Mesodermal cell (in vitro differentiated cells): ENCODE results near the gene TMPRSS9.
"Not testable (repeated sequence)": the region's sequence is repeated elsewhere in the genome, so short reads cannot be mapped to it uniquely, and the experiment has no call there.

Experiments
- H3K27ac ChIP-seq: 2 replicates; pipeline ENCODE4 v1.7.0; 2013; ENCODE audit warnings: mild to moderate bottlenecking, low read depth, low read length, moderate library complexity; ENCODE audit not compliant: severe bottlenecking
- H3K36me3 ChIP-seq: 2 replicates; pipeline ENCODE4 v1.7.1; 2013; ENCODE audit warnings: mild to moderate bottlenecking, low read length, moderate library complexity; ENCODE audit not compliant: control insufficient read depth, insufficient read depth
- H3K4me1 ChIP-seq: one replicate; pipeline ENCODE4 v1.7.1; 2013; ENCODE audit warnings: mild to moderate bottlenecking, low read length; ENCODE audit not compliant: insufficient read depth, control insufficient read depth, poor library complexity, severe bottlenecking
- H3K4me3 ChIP-seq: 2 replicates; pipeline ENCODE4 v1.7.0; 2013; ENCODE audit warnings: low read length, control low read depth, mild to moderate bottlenecking; ENCODE audit not compliant: insufficient read depth, poor library complexity, severe bottlenecking; ENCODE audit errors: extremely low read depth
- H3K9me3 ChIP-seq: 2 replicates; pipeline ENCODE4 v1.7.1; 2013; ENCODE audit warnings: mild to moderate bottlenecking, low read length, moderate library complexity; ENCODE audit not compliant: control insufficient read depth
- WGBS, 2 experiments: methylation state at CpG; one replicate each; pipeline ENCODE4 v1.1.5; 2013; ENCODE audit warnings: missing lambda C conversion rate in 2 of 2; ENCODE audit not compliant: insufficient coverage in 2 of 2; 5-methylcytosine and 5-hydroxymethylcytosine counted together

The TMPRSS9 gene

DNA sequence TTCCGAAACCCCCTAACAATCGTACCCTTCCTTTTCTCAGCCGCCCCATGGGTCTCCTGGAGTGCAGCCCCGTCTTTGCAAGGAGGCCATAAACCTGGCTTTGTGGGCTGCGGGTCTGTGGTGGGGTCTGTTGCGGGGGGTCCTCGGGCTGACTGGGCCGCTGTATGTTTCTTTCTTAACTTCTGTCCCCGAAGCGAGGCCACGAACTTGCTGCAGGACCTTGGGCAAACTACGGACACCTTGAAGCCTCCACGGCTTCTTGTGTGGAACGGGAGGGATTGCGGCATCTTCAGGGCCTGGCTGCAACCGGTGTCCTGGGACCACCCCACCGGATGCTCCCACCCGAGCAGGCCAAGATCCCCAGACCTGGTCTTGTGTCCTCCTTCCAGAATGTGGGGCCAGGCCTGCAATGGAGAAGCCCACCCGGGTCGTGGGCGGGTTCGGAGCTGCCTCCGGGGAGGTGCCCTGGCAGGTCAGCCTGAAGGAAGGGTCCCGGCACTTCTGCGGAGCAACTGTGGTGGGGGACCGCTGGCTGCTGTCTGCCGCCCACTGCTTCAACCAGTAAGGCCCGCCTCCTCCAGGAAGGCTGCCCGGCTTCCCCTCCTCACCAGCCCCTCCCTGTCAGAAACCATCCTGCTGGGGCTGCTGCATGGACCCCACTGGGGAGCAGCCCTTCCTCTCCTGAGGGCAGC, 55.4 kb downstream of the TMPRSS9 start:
- WGBS, 2 experiments, result 93 to 95% methylated on average over 22 to 29 of the region's 29 CpGs
- Histone ChIP-seq H3K27ac (no peak overlapping the region), H3K4me3 (no peak overlapping the region), H3K4me1 (no peaks in the 10 kb centered on the region), H3K9me3 (no peaks in the 10 kb centered on the region), H3K36me3 (peaks cover 4% of the 10 kb centered on the region)

DNA sequence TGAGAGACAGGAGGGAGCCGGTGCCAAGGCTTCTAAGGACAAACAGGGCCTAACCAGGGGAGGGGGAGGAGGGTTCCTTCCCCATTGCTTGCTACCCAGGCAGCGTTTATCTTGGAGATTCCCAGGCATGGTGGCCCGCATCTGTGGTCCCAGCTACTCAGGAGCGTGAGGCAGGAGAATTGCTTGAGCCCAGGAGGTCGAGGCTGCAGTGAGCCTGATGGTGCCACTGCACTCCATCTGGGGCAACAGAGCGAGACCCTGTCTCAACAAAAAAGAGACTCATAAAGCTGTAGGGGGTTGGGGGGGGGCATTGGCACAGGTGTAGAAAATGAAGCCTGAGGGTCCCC, 55.9 kb downstream of the TMPRSS9 start:
- H3K4me3 ChIP-seq, result no peak overlapping the region
- peaks cover 5% of the 10 kb centered on the region for H3K36me3 ChIP-seq
- no peaks in the 10 kb centered on the region for H3K4me1 ChIP-seq
- WGBS, 2 experiments, result 85 to 87% methylated on average over 6 of the region's 6 CpGs
- H3K9me3 ChIP-seq, result no peaks in the 10 kb centered on the region
- H3K27ac ChIP-seq, result no peak overlapping the region

DNA sequence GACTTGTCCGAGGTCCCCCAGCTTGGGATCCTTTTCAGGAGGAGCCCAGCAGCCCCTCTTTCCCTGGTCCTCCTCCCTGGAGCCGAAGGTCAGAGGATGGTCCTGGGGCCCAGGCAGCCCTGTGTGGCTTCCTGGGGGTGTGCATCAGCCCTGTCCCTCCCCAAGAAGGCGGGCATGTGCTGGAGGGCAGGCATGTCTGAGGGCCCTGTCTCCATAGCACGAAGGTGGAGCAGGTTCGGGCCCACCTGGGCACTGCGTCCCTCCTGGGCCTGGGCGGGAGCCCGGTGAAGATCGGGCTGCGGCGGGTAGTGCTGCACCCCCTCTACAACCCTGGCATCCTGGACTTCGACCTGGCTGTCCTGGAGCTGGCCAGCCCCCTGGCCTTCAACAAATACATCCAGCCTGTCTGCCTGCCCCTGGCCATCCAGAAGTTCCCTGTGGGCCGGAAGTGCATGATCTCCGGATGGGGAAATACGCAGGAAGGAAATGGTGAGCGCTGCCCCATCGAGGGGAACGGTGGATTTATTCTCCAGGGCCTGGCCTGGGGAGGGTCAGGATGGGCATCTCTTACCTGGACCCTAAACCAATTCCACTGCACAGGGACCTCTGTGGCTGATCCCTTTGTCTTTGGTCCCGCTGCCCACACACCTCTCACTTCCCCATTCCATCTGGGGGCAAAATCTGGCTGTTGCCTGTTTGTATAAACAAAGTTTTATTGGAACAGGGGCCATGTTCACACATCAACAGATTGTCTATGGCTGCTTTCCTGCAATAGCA, 56.4 kb downstream of the TMPRSS9 start:
- peaks cover 5% of the 10 kb centered on the region for H3K36me3 ChIP-seq
- 91 to 95% methylated on average over 17 to 18 of the region's 19 CpGs for WGBS, 2 experiments
- H3K4me3 ChIP-seq, result no peak overlapping the region
- no peak overlapping the region for H3K27ac ChIP-seq
- H3K9me3 ChIP-seq, result no peaks in the 10 kb centered on the region
- H3K4me1 ChIP-seq, result no peaks in the 10 kb centered on the region

DNA sequence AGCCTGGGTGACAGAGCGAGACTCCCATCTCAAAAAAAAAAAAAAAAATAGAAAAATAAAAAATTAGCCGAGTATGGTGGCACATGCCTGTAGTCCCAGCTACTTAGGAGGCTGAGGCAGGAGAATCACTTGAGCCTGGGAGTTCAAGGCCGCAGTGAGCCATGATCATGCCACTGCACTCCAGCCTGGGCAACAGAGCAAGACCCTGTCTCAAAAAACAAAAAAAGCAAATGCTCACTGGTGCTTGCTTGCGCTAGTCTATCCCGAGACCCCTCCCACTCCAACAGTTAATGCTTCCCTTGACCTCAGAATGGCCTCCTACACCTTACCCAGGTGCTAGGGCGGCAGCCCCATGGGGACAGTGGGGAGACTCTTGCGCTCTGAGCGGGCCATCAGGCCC, 57.4 kb downstream of the TMPRSS9 start:
- H3K36me3 ChIP-seq, H3K9me3 ChIP-seq, H3K4me3 ChIP-seq, H3K27ac ChIP-seq, H3K4me1 ChIP-seq: not testable (repeated sequence)
- WGBS, 2 experiments, result 93 to 97% methylated on average over 7 of the region's 8 CpGs

DNA sequence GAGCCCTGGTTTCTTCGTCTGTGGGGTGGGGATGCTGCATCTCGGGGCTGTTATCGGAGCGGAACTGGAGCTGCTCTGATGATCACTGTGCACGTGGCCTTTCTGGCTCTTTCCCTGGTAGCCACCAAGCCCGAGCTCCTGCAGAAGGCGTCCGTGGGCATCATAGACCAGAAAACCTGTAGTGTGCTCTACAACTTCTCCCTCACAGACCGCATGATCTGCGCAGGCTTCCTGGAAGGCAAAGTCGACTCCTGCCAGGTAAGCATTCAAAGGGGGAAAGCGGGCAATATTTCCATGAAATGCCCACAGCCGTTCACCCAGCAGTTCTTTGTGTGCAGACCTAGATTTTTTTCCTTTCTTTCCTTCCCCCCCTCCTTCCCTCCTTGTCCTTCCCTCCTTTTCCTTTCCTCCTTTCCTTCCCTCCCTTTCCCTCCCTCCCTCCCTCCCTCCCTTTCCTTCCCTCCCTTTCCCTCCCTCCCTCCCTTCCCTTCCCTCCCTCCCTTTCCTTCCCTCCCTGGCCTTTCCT, 57.9 kb downstream of the TMPRSS9 start:
- H3K27ac ChIP-seq, result no peak overlapping the region
- H3K4me3 ChIP-seq, result no peak overlapping the region
- H3K36me3 ChIP-seq, result peaks cover 7% of the 10 kb centered on the region
- WGBS, 2 experiments, result 94 to 95% methylated on average over 12 to 13 of the region's 13 CpGs
- no peaks in the 10 kb centered on the region for H3K4me1 ChIP-seq
- no peaks in the 10 kb centered on the region for H3K9me3 ChIP-seq

DNA sequence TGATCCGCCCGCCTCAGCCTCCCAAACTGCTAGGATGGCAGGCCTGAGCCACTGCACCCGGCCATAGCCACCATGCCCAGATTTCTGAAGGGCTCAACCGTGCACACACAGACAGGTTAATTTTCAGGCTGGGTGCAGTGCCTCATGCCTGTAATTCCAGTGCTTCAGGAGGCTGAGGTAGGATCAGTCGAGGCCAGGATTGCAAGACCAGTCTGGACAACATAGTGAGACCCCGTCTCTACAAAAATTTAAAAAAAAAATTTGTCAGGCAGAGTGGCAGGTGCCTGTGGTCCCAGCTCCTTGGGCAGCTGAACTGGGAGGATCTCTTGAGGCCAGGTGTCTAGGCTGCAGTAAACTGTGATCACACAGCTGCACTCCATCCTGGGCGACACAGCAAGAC, 59.7 kb downstream of the TMPRSS9 start:
- no peak overlapping the region for H3K4me3 ChIP-seq
- peaks cover 3% of the 10 kb centered on the region for H3K4me1 ChIP-seq
- peaks cover 14% of the 10 kb centered on the region for H3K36me3 ChIP-seq
- no peaks in the 10 kb centered on the region for H3K9me3 ChIP-seq
- WGBS, 2 experiments, result 96% methylated on average over 7 of the region's 7 CpGs
- H3K27ac ChIP-seq, result no peak overlapping the region

DNA sequence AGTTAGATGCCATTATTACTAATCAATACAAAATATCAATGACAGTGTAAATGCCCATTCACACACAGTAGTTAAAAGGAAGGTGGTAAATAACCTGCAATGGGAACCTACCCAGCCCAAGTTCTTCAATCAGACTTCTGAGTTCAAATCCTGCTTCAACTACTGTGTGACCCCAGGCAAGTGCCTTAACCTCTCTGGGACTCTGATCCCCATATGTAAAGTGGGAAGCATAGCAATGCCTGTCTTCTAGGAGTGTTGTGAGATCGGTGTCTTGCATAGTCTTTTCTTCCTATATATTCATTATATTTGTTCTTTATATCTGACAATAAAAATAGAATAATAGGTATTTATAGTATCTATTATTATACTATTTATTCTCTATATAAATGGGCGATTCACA, 60.4 kb downstream of the TMPRSS9 start:
- 100% methylated on average over 1 of the region's 2 CpGs; no CpG with 5 or more reads in 1 of the 2 experiments for WGBS, 2 experiments
- Histone ChIP-seq H3K4me3 (no peak overlapping the region), H3K4me1 (peaks cover 4% of the 10 kb centered on the region), H3K27ac (no peak overlapping the region), H3K9me3 (no peaks in the 10 kb centered on the region), H3K36me3 (peaks cover 14% of the 10 kb centered on the region)

DNA sequence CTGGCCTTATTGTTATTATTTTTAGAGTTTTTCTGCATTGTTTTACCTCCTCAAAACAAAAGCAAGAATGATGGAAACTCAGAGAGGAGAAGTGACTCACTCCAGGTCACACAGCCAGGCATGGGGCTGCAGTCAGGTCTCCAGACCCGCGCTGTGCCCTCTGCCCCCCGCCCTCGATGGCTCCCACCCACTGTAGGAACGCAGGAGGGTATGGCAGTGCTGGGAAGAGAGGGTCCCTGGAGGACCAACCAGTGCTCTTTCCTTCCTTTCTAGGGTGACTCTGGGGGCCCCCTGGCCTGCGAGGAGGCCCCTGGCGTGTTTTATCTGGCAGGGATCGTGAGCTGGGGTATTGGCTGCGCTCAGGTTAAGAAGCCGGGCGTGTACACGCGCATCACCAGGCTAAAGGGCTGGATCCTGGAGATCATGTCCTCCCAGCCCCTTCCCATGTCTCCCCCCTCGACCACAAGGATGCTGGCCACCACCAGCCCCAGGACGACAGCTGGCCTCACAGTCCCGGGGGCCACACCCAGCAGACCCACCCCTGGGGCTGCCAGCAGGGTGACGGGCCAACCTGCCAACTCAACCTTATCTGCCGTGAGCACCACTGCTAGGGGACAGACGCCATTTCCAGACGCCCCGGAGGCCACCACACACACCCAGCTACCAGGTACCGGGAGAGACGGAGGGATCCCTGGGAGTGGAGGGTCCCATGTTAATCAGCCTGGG, 61.7 kb downstream of the TMPRSS9 start:
- peaks cover 13% of the 10 kb centered on the region for H3K4me1 ChIP-seq
- no peak overlapping the region for H3K27ac ChIP-seq
- H3K9me3 ChIP-seq, result no peaks in the 10 kb centered on the region
- no peak overlapping the region for H3K4me3 ChIP-seq
- 97 to 98% methylated on average over 17 to 18 of the region's 23 CpGs for WGBS, 2 experiments
- peaks cover 21% of the 10 kb centered on the region for H3K36me3 ChIP-seq

DNA sequence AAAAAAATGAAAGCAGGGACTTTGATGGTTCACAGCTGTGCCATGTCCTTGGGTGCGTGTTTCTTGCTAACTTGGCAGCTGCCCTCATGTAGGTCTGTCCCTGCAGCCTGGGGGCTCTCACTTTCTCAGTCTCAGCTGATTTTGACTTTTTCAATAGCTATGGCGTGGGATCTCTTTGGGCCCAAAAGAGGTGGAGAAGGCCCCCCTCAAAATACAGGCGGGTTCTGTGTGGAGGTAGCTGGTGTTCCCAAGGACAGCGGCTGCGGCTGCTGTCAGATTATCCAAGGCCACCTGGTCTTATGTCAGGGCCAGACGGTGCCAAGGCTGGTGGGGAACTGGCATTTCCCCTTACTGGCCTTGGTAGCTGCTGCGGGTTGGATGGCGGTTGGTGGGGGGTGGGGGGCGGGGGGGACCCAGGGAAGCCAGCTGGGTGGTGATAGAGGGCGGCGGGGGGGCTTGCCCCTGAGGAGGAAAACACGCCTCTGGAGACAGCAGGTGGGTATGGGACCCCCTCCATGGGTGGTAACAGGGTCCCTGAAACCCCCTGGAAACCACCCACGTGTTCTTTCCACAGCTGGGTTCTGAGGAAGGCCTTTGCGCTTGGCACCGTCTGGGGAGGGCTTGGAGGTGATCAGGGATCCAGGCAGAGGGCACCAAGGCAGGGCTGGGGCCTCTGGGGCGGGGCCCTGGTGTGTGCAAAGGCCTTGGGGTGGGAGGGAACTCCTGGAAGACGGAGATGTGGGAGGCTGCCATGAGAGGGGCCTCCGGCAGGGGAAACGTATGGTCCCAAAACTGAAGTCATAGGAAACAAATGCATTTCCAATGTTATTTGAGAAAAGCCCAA, 63.2 kb downstream of the TMPRSS9 start:
- WGBS, 2 experiments, result 95 to 98% methylated on average over 8 to 11 of the region's 19 CpGs
- Histone ChIP-seq H3K4me1 (peaks cover 19% of the 10 kb centered on the region), H3K4me3 (no peak overlapping the region), H3K27ac (no peak overlapping the region), H3K9me3 (no peaks in the 10 kb centered on the region), H3K36me3 (peaks cover 21% of the 10 kb centered on the region)
